GM20431 (cell line): ENCODE measurements around the gene SCRG1.

Experiments
- in situ Hi-C: fragments of 300-500 bp; cut with MseI, MboI; formaldehyde crosslinking; loops from one replicate; pipeline ENCODE4 v1.15.0; 2020; ENCODE audit warnings: low sequenced_read_pairs; ENCODE audit not compliant: unreplicated experiment

SCRG1 gene

GRCh38 chr4:173414456-173414855, 15.5 kb upstream of the SCRG1 start:
- in situ Hi-C loops = loop anchor here (10.0 to 25.0 kb wide), 2 partner anchors 100 to 402 kb away; no protein-coding TSS in a partner anchor

DNA sequence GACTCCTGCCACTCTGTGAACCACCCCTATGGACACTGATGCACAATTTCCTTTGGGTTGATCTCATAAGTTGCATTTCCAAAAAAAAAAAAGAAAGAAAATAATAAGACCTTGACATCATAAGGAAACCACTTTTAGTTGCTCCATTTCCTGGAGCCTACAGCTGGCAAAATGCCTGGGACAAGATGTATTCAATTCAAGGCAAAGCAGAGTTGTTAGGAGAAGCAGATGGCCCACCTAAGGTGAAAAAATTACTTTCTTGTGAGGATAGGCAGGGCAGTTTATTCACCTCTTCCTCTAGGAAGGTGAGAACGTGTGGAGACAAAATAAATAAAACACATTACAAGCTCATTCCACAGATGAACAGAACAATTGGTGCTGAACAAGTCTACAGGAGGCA, 14.1 kb upstream of the SCRG1 start:
- in situ Hi-C loops = loop anchor here (10.0 to 25.0 kb wide), 2 partner anchors 98 to 401 kb away; no protein-coding TSS in a partner anchor

DNA sequence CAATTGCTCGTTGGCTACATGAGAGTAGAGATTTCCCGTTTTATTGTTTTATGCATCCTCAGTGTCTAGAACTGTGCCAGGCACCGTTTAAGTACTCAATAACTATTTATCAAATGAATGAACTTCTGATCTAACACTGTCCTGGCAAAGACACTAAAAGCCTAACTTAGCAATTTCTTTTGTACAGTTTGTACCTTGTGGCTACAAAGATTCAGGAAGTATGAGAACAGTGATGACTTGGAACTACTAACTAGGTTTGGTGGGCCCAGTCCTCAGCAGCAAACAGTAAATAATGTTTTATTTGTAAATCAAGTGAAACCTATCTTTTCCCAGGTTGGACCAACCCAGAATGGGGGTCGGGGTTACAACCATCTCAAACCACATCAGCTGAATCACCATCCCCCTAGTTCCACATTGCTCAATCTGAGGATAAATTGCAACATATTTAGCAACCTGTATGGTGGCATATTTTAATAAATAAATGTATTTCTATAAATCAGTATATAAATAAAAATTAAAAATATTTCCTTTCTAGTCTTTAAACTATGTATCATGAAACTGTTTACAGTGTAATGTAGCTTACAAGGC, 12.3 kb upstream of the SCRG1 start:
- in situ Hi-C loops = loop anchor here (10.0 to 25.0 kb wide), 2 partner anchors 96 to 399 kb away; no protein-coding TSS in a partner anchor

- in situ Hi-C loops = loop anchor here (10.0 to 25.0 kb wide), 2 partner anchors 95 to 398 kb away; no protein-coding TSS in a partner anchor
Measured at GRCh38 chr4:173410079-173410478, 11.2 kb upstream of the SCRG1 start.

- in situ Hi-C loops = loop anchor here (25.0 kb wide), 1 partner anchor 394 kb away; no protein-coding TSS in a partner anchor
Measured at GRCh38 chr4:173405840-173406606, 7.1 kb upstream of the SCRG1 start.

GRCh38 chr4:173404296-173404865, 5.5 kb upstream of the SCRG1 start:
- in situ Hi-C loops = loop anchor here (25.0 kb wide), 1 partner anchor 392 kb away; no protein-coding TSS in a partner anchor

GRCh38 chr4:173403051-173403450, 4.1 kb upstream of the SCRG1 start:
- in situ Hi-C loops = loop anchor here (25.0 kb wide), 1 partner anchor 391 kb away; no protein-coding TSS in a partner anchor

- in situ Hi-C loops = loop anchor here (25.0 kb wide), 1 partner anchor 389 kb away; no protein-coding TSS in a partner anchor
Measured at GRCh38 chr4:173401063-173401462, 2.1 kb upstream of the SCRG1 start.

DNA sequence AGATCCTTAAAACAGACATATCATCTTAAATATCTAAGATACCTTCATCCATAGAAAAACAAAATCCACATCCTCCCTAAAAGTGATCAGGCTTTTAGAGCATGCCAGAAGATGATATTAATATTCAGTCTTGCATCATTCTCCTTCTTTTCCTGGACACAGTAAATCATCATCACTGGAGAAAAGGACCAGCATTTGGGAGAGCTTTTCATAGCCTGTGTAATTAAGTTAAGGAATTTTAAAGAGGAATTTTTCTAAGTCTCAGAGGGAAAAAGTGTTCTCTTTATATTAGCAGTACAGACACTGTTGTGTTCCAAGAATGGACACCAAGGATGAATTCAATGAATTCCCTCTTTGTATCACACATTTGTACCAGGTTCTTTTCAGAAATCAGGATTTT, 696 bp downstream of the SCRG1 start:
- in situ Hi-C loops = no loop called here

DNA sequence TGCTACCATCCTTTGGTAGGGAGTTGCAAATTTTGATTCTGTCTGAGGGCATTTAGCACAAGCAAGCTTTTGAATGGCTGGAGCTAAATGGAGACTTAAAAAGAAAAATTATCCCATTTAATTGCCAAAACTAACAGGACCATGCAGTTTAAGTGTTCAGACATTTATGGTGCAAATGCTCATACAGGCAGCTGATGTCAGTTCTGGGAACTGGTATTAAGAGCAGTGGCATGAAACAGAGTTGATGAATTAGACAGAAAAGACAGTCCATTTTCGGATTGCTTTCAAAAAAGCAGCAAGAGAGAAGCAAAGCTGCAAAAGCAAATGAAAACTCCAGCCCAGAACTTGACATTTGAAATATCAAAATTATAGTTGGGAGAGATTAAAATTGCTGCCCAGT, 1.3 kb downstream of the SCRG1 start:
- in situ Hi-C loops = no loop called here

- in situ Hi-C loops = no loop called here
Measured at GRCh38 chr4:173391701-173392100, 7.2 kb downstream of the SCRG1 start.

GRCh38 chr4:173386751-173387150, 12.2 kb downstream of the SCRG1 start:
- in situ Hi-C loops = no loop called here

- in situ Hi-C loops = no loop called here
Measured at GRCh38 chr4:173382349-173382748, 16.6 kb downstream of the SCRG1 start.

DNA sequence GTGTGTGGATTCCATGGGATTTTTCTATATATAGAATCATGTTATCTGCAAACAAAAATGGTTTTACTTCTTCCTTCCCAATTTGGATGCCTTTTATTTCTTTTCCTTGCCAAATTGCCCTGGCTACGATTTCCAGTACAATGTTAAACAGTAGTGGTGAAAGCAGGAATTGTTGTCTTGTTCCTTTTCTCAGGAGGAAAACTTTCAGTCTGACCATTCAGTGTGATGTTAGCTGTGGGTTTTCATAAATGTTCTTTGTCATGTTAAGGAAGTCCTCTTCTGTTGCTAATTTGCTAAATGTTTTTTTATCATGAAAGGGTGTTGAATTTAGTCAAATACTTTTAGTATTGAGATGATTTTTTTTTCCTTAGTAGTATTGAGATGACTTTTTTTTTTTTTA, 17.3 kb downstream of the SCRG1 start:
- in situ Hi-C loops = no loop called here

DNA sequence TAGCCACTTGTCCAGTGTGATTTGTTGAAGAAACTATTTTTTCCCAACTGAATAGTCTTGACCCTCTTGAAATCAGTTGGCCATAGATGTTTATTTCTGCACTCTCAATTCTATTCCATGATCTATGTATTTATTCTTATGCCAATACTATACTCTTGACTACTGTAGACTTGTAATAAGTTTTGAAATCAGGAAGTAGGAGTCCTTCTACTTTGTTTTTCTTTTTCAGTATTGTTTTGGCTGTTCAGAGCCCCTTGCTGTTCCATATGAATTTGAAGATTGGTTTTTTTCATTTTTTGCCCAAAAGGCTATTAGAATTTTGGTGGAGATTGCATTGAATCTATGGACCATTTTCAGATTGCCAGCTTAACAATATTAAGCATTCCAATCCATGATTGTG, 17.9 kb downstream of the SCRG1 start:
- in situ Hi-C loops = no loop called here

- in situ Hi-C loops = no loop called here
Measured at GRCh38 chr4:173379929-173380328, 19.0 kb downstream of the SCRG1 start.

DNA sequence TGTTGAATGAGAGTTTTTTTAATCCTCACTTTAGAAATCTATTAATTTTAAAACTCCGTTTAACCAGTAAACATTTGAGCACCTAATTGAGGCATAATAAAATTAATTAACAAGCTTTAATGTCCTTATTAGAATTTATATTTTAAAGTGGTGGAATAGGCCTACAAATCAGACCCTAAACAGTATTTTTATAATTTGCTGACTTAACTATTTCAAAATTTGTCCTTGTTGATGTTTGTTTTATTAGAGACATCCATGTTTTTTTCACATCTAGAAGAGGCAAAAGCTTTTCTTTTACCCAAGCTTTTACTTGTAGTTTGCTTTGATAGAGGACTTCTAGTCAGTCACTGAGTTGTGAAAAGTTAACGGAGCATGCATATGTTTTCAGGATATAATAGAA, 24.3 kb downstream of the SCRG1 start:
- in situ Hi-C loops = no loop called here

- in situ Hi-C loops = no loop called here
Measured at GRCh38 chr4:173371292-173372192, 27.4 kb downstream of the SCRG1 start.

GRCh38 chr4:173370477-173371291, 28.2 kb downstream of the SCRG1 start, which contains the start of gene SAP30:
Gene SAP30 (plus strand): TSS chr4:173370954. CDS start chr4:173371183, 229 bp downstream.
- in situ Hi-C loops = no loop called here
